ENCODE measurements around the gene CC2D1B. TPM values are rescaled to one million over a fixed set of nuclear protein-coding genes. Genes with fewer than 3 reads are reported as not detected.

CC2D1B gene
- total and polyA plus RNA-seq, 9 of the 15 experiments (the other 6 are each of a cell fraction or from before 2014, with no cell fraction given): 1.2 to 33.6 (median 25.5) TPM

GRCh38 chr1:52400131-52400530 is 34.1 kb upstream of the CC2D1B start (continued):
- TF ChIP-seq NELFE (IDR thresholded peaks at IDR 0.05; ENCODE audit: insufficient read depth, insufficient read length) (no peak), ZNF592 (IDR thresholded peaks at IDR 0.05) (0 out of 2 replicates have a peak, but pooled peaks have one; percentile 36), RCOR1 (IDR thresholded peaks at IDR 0.05; ENCODE audit: borderline replicate concordance in 1 of 2, low read depth in 2 of 2, low read length in 2 of 2) (peak in 1 of 2 experiments; percentile 27; a peak in 1 of 4 replicates), HMGXB4 (CRISPR knock-in tag; IDR thresholded peaks at IDR 0.05) (no peak), CBFA2T3 (IDR thresholded peaks at IDR 0.05) (peak; percentile 14; the same call in 1 of the 2 replicates), CTBP1 (IDR thresholded peaks at IDR 0.05; ENCODE audit: borderline replicate concordance) (peak; percentile 26; the same call in 1 of the 2 replicates), ZNF778 (CRISPR knock-in tag; IDR thresholded peaks at IDR 0.05) (no peak)
